Gastrocnemius medialis (tissue), 4 donors: ENCODE data around the gene DSG3. TPM values are rescaled to one million over a fixed set of nuclear protein-coding genes. Genes with fewer than 3 reads are reported as not detected.
A peak's percentile ranks its signal among the peaks of the same experiment; 100 is the strongest.

Source experiments
- ATAC-seq, 2 donors: fragments of 150-250 bp; one replicate each; pipeline ENCODE4 v1.9.1; 2016
- DNase-seq, 2 donors: peaks; one replicate each; pipeline ENCODE4 v3.0.0-alpha.2; 2019
- H3K27ac ChIP-seq, 4 donors: fragments of 200-600 bp; sonication (generic); 1 replicate in 1 of 4; 2 replicates in 3 of 4; pipeline ENCODE4 v1.5.1; 2016 to 2018; ENCODE audit warnings: mild to moderate bottlenecking in 2 of 4, moderate library complexity in 1 of 4
- H3K27me3 ChIP-seq, 3 donors: fragments of 200-600 bp; sonication (generic) in 2 of 3; 1 replicate in 1 of 3; 2 replicates in 2 of 3; pipeline versions ENCODE4 v1.5.1 to v1.6.0; 2016 to 2019; ENCODE audit warnings: mild to moderate bottlenecking in 1 of 3, moderate library complexity in 1 of 3
- H3K36me3 ChIP-seq, 2 donors: fragments of 200-600 bp; sonication (generic) in 1 of 2; one replicate each; pipeline ENCODE4 v1.5.1; 2017 to 2018
- H3K4me1 ChIP-seq, 2 donors: fragments of 200-600 bp; sonication (generic) in 1 of 2; one replicate each; pipeline ENCODE4 v1.5.1; 2016 to 2017; ENCODE audit warnings: mild to moderate bottlenecking in 2 of 2
- H3K4me3 ChIP-seq, 4 donors: fragments of 200-600 bp; sonication (generic) in 3 of 4; 1 replicate in 1 of 4; 2 replicates in 3 of 4; pipeline ENCODE4 v1.5.1; 2016 to 2019; ENCODE audit warnings: mild to moderate bottlenecking in 2 of 4
- H3K9me3 ChIP-seq, 3 donors: fragments of 200-600 bp; sonication (generic) in 2 of 3; 1 replicate in 1 of 3; 2 replicates in 2 of 3; pipeline ENCODE4 v1.5.1; 2016 to 2019
- CTCF ChIP-seq, 5 experiments: fragments of 450-650 bp in 3 of 5; fragments of 200-600 bp in 2 of 5; sonication (generic) in 2 of 5; IDR thresholded peaks in 4 of 5; conservative IDR thresholded peaks in 1 of 5; 1 replicate in 4 of 5; 2 replicates in 1 of 5; pipeline ENCODE4 v1.5.1; 2016 to 2019; ENCODE audit warnings: antibody characterized with exemption in 5 of 5, mild to moderate bottlenecking in 3 of 5, moderate library complexity in 3 of 5
- POLR2A ChIP-seq, 2 donors: fragments of 450-650 bp; IDR thresholded peaks; one replicate each; pipeline ENCODE4 v1.6.1; 2017; ENCODE audit warnings: antibody characterized with exemption in 2 of 2, mild to moderate bottlenecking in 2 of 2, moderate library complexity in 2 of 2
- in situ Hi-C, 4 donors: fragments of 200-750 bp; cut with MboI; loops; one replicate each; pipeline versions ENCODE4 v1.15.0 to v1.8.0; 2017; ENCODE audit warnings: low sequenced_read_pairs in 4 of 4
- intact Hi-C: fragments of 100-400 bp; cut with DNase I; formaldehyde crosslinking; loops from one replicate; pipeline ENCODE4 v1.15.1; 2023; ENCODE audit warnings: low total_unique reads
- total RNA-seq, 4 donors: library from RNA; depleted of rRNA; stranded (reverse); fragments of >200 nt; gene quantifications; one replicate each; pipeline versions ENCODE4 v1.1.0 to v1.2.3, GENCODE V29; 2016

Gene DSG3
- total RNA-seq, 4 donors from 2014 or later: not detected

DNA sequence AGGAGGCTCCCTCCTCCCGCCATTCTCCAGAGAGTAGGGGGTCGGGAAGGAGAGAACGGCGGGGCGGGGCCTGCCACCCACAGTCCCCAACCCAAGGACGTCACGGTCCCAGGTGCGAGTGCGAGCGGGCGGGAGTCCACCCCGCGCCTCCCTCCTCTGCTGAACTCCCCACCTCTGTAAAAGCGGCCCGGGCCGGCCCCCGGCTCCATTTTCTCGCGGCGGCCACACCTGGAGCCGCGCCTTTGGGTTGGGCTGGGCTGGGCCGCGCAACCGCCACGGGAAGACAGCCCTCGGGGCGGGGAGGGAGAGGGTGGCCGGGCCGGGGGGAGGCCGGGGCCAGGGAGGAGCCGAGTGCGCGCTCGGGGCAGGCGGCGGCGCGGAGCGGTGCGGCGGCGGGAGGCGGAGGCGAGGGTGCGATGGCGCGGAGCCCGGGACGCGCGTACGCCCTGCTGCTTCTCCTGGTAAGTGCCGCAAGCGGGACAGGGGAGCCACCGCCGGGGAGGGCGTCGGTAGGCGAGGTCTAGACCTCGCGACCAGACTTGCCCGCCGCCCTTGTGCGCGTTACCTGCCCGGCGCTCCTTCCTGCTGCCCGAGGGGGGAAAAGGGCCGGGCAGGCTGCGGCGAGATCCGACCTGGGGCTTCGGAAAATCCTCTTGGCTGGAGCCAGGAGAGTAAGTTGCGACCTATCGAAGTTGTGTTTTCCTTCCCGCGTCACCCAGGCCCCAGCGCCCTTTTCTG, 50.5 kb downstream of the DSG3 start, which contains the start of gene DSG2:
Gene DSG2 (plus strand): TSS at position 342 of the 738 bp plus-strand sequence. CDS start 75 bp downstream, at position 417.
- H3K4me3 ChIP-seq: peak within 1 kb of the TSS; percentile 48 to 65 (median 58)
- peak; percentile 39 to 41 for ATAC-seq
- H3K27ac ChIP-seq: no peak within 1 kb of the TSS
- intact Hi-C loops: no loop called here
- peaks cover 0 to 4% of the 10 kb centered on the region in 2 donors for H3K4me1 ChIP-seq
- no peaks in the 10 kb centered on the region for H3K36me3 ChIP-seq
- TF ChIP-seq POLR2A (IDR thresholded peaks at IDR 0.05) (no peak), CTCF (IDR thresholded peaks at IDR 0.05 in 4 of 5, conservative IDR thresholded peaks at IDR 0.05 in 1 of 5) (no peak)
- no peaks in the 10 kb centered on the region for H3K9me3 ChIP-seq
- in situ Hi-C loops: no loop called here
- H3K27me3 ChIP-seq: peaks cover 0 to 11% (median 0%) of the 10 kb centered on the region in 3 donors
- DNase-seq: no peak

- in situ Hi-C loops (no loop called here), intact Hi-C loops (no loop called here)
- peaks cover 0 to 4% of the 10 kb centered on the region in 2 donors for H3K4me1 ChIP-seq
- H3K9me3 ChIP-seq: no peaks in the 10 kb centered on the region
- H3K27ac ChIP-seq: no peak overlapping the region
- peaks cover 0 to 11% (median 0%) of the 10 kb centered on the region in 3 donors for H3K27me3 ChIP-seq
- TF ChIP-seq POLR2A (IDR thresholded peaks at IDR 0.05) (no peak), CTCF (IDR thresholded peaks at IDR 0.05 in 4 of 5, conservative IDR thresholded peaks at IDR 0.05 in 1 of 5) (no peak)
- DNase-seq: no peak
- H3K36me3 ChIP-seq: no peaks in the 10 kb centered on the region
- no peak for ATAC-seq
- H3K4me3 ChIP-seq: peak overlapping the region; percentile 48 to 65 (median 58)
These were observed 51.3 kb downstream of the DSG3 start for GRCh38 chr18:31498574-31499524.

DNA sequence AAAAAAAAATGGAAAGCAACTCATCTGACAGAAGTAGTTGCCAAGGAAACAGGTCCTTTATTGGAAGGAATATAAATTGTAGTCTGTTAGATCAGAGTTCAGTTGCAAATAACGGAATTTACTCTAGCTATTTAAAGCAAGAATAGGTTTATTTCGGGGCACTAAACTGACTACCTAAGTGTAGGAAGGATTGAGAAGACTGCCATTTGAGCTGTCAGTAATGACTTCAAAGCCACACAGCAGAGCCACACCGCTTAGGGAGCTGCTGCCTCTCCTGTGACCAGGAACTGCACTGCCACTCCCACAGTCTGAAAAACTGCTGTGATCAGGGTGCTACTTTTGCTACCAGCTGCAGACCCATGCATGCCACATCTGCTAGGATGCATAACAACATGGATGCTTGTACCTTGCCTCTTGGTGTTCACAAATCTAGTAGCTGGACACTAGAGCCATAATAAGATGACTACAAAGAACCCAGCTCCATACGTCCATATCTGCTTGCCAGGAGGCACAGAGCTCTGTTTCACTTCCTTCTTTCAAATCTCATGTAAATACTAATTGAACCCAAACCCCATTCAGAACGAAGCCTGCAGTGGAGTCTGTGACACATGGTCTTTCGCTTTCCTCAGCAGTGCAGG, 52.6 kb downstream of the DSG3 start:
- DNase-seq: no peak
- TF ChIP-seq POLR2A (IDR thresholded peaks at IDR 0.05) (no peak), CTCF (IDR thresholded peaks at IDR 0.05 in 4 of 5, conservative IDR thresholded peaks at IDR 0.05 in 1 of 5) (no peak)
- Histone ChIP-seq H3K4me1 (peaks cover 0 to 4% of the 10 kb centered on the region in 2 donors), H3K27ac (no peak overlapping the region), H3K36me3 (no peaks in the 10 kb centered on the region), H3K27me3 (peaks cover 0 to 11% (median 0%) of the 10 kb centered on the region in 3 donors), H3K9me3 (no peaks in the 10 kb centered on the region), H3K4me3 (no peak overlapping the region)
- intact Hi-C loops: no loop called here
- ATAC-seq: no peak
- in situ Hi-C loops: no loop called here

DNA sequence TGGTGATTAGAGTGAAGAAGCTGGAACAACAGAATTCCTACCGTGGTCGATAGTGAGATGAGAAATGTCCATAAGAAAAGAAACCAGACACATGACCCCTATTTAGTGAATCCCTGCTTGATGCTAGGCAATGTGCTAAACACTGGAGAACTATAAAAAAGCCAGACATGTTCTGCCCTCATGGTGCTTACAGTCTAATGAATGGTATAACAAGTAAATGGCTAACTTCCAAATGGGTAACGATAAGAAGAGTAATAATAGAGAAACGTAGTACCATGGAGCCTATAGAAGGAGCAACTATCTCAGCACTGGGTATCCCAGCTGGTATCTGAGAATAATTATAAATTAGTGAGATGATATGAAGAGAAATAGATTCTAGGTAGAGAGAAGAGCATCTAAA, 55.5 kb downstream of the DSG3 start:
- in situ Hi-C loops (no loop called here), intact Hi-C loops (no loop called here)
- H3K4me3 ChIP-seq: no peak overlapping the region
- no peaks in the 10 kb centered on the region for H3K9me3 ChIP-seq
- ATAC-seq: no peak
- peaks cover 0 to 4% of the 10 kb centered on the region in 2 donors for H3K4me1 ChIP-seq
- H3K27me3 ChIP-seq: peaks cover 0 to 11% (median 0%) of the 10 kb centered on the region in 3 donors
- DNase-seq: no peak
- no peak overlapping the region for H3K27ac ChIP-seq
- TF ChIP-seq POLR2A (IDR thresholded peaks at IDR 0.05): no peak
- TF ChIP-seq CTCF (IDR thresholded peaks at IDR 0.05 in 4 of 5, conservative IDR thresholded peaks at IDR 0.05 in 1 of 5): no peak
- H3K36me3 ChIP-seq: no peaks in the 10 kb centered on the region
